Sciatic nerve (tissue), 2 donors: ENCODE measurements around the gene RIOK1. TPM values are rescaled to one million over a fixed set of nuclear protein-coding genes. Genes with fewer than 3 reads are reported as not detected.
"Not testable (repeated sequence)": the region's sequence is repeated elsewhere in the genome, so short reads cannot be mapped to it uniquely, and the experiment has no call there.

Source experiments
- ATAC-seq: fragments of 200-7000 bp; cut with Tn5 transposase; one replicate; pipeline ENCODE4 v1.9.1; 2020; ENCODE audit warnings: mild to moderate bottlenecking, moderate library complexity
- DNase-seq: peaks from one replicate; pipeline ENCODE4 v3.0.0-alpha.2; 2020; ENCODE audit warnings: low spot score
- intact Hi-C: fragments of 100-400 bp; cut with DNase I; formaldehyde crosslinking; loops from one replicate; pipeline ENCODE4 v1.14.2; 2022
- total RNA-seq: library from RNA; stranded (reverse); fragmentation: NEBNext Ultra II Directional; extraction: Animal tissue kit (Norgen Biotek cat#: 25700); gene quantifications from one replicate; pipeline ENCODE4 v1.2.1, GENCODE V29; 2021
- donor health status: DM: no; HTN: no; CAD: no.
- donor health status: DM: no; HTN: no; CAD: no.

RIOK1 gene
- total RNA-seq, 1 donor from 2014 or later, result 21.2 TPM

- intact Hi-C loops, result no loop called here
- DNase-seq, result no peak
- ATAC-seq, result peak; percentile 29
Measured at GRCh38 chr6:7432391-7433120, 42.9 kb downstream of the RIOK1 start.

GRCh38 chr6:7433121-7433617, 43.6 kb downstream of the RIOK1 start:
- DNase-seq (no peak), ATAC-seq (no peak)
- intact Hi-C loops, result no loop called here

- no peak for ATAC-seq
- DNase-seq, result no peak
- intact Hi-C loops, result loop anchor here (5.0 kb wide), 1 partner anchor 1817 kb away; no protein-coding TSS in a partner anchor
Measured at GRCh38 chr6:7434672-7435071, 45.1 kb downstream of the RIOK1 start.

GRCh38 chr6:7438011-7438410, 48.4 kb downstream of the RIOK1 start:
- DNase-seq, result no peak
- ATAC-seq, result no peak
- intact Hi-C loops, result loop anchor here (5.0 kb wide), 1 partner anchor 1821 kb away; no protein-coding TSS in a partner anchor

GRCh38 chr6:7439228-7439627, 49.6 kb downstream of the RIOK1 start:
- intact Hi-C loops, result loop anchor here (5.0 kb wide), 1 partner anchor 1822 kb away; no protein-coding TSS in a partner anchor
- ATAC-seq (no peak), DNase-seq (no peak)

- DNase-seq (no peak), ATAC-seq (no peak)
- intact Hi-C loops, result no loop called here
Measured at GRCh38 chr6:7440476-7440875, 50.9 kb downstream of the RIOK1 start.

GRCh38 chr6:7441048-7441775, 51.6 kb downstream of the RIOK1 start:
- DNase-seq (no peak), ATAC-seq (no peak)
- intact Hi-C loops, result no loop called here

- DNase-seq (no peak), ATAC-seq (no peak)
- intact Hi-C loops, result no loop called here
Measured at GRCh38 chr6:7442467-7442866, 52.9 kb downstream of the RIOK1 start.

GRCh38 chr6:7445101-7445500, 55.5 kb downstream of the RIOK1 start:
- no peak for ATAC-seq

GRCh38 chr6:7445885-7446461, 56.4 kb downstream of the RIOK1 start:
- ATAC-seq (no peak), DNase-seq (no peak)
- intact Hi-C loops, result no loop called here

More at GRCh38 chr6:7445101-7445500, 55.5 kb downstream of the RIOK1 start:
- intact Hi-C loops, result no loop called here
- DNase-seq, result no peak

- no peak for ATAC-seq
- DNase-seq, result no peak
- intact Hi-C loops, result no loop called here
Measured at GRCh38 chr6:7446619-7447325, 57.2 kb downstream of the RIOK1 start.

GRCh38 chr6:7448232-7448631, 58.6 kb downstream of the RIOK1 start:
- DNase-seq (no peak), ATAC-seq (no peak)
- intact Hi-C loops, result no loop called here

- no peak for ATAC-seq
- DNase-seq, result no peak
- intact Hi-C loops, result no loop called here
Measured at GRCh38 chr6:7449018-7449417, 59.4 kb downstream of the RIOK1 start.

- intact Hi-C loops, result no loop called here
- ATAC-seq (no peak), DNase-seq (no peak)
Measured at GRCh38 chr6:7451326-7451725, 61.7 kb downstream of the RIOK1 start.

- intact Hi-C loops, result no loop called here
- no peak for DNase-seq
- no peak for ATAC-seq
Measured at GRCh38 chr6:7452898-7453297, 63.3 kb downstream of the RIOK1 start.

GRCh38 chr6:7454696-7455358, 65.2 kb downstream of the RIOK1 start:
- ATAC-seq, result no peak
- no peak for DNase-seq
- intact Hi-C loops, result no loop called here

- ATAC-seq, intact Hi-C loops, DNase-seq: not testable (repeated sequence)
Measured at GRCh38 chr6:7456302-7456701, 66.7 kb downstream of the RIOK1 start.

- DNase-seq (no peak), ATAC-seq (no peak)
- intact Hi-C loops, result no loop called here
Measured at GRCh38 chr6:7461416-7461815, 71.8 kb downstream of the RIOK1 start.

GRCh38 chr6:7463785-7464184, 74.2 kb downstream of the RIOK1 start:
- peak; percentile 44 for ATAC-seq
- intact Hi-C loops, result no loop called here
- DNase-seq, result no peak
